GM19043 (cell line): Measurements from ENCODE around the gene ABCD1.
"Not testable (repeated sequence)": the region's sequence is repeated elsewhere in the genome, so short reads cannot be mapped to it uniquely, and the experiment has no call there.

Experiments
- ATAC-seq: cut with Tn5 transposase; IDR thresholded peaks from one replicate; pipeline ENCODE4 v1.9.1; 2021; ENCODE audit warnings: low read depth; ENCODE audit not compliant: unreplicated experiment

ABCD1 gene

GRCh38 chrX:153693216-153694086 lies 31.2 kb upstream of the ABCD1 start:
- no peak for ATAC-seq

- not testable (repeated sequence) for ATAC-seq
These were observed 30.4 kb upstream of the ABCD1 start for GRCh38 chrX:153694256-153694655.

GRCh38 chrX:153694687-153695270 lies 29.9 kb upstream of the ABCD1 start:
- ATAC-seq, result no peak

GRCh38 chrX:153696100-153696499 lies 28.6 kb upstream of the ABCD1 start:
- no peak for ATAC-seq

- not testable (repeated sequence) for ATAC-seq
These were observed 28.1 kb upstream of the ABCD1 start for GRCh38 chrX:153696538-153696937.

- not testable (repeated sequence) for ATAC-seq
These were observed 27.5 kb upstream of the ABCD1 start for GRCh38 chrX:153696986-153697722.

- no peak for ATAC-seq
These were observed 26.5 kb upstream of the ABCD1 start for GRCh38 chrX:153697924-153698865.

GRCh38 chrX:153699210-153699783 lies 25.4 kb upstream of the ABCD1 start:
- ATAC-seq, result not testable (repeated sequence)

GRCh38 chrX:153699784-153700371 lies 24.8 kb upstream of the ABCD1 start:
- not testable (repeated sequence) for ATAC-seq

- no peak for ATAC-seq
These were observed 24.2 kb upstream of the ABCD1 start for GRCh38 chrX:153700376-153700945.

- ATAC-seq, result no peak
These were observed 23.7 kb upstream of the ABCD1 start for GRCh38 chrX:153700967-153701366.

GRCh38 chrX:153701706-153702105 lies 22.9 kb upstream of the ABCD1 start:
- ATAC-seq, result no peak

GRCh38 chrX:153702336-153703035 lies 22.2 kb upstream of the ABCD1 start:
- ATAC-seq, result no peak

- ATAC-seq, result no peak
These were observed 21.7 kb upstream of the ABCD1 start for GRCh38 chrX:153703036-153703370.

GRCh38 chrX:153704021-153704526 lies 20.6 kb upstream of the ABCD1 start:
- ATAC-seq, result no peak

GRCh38 chrX:153704631-153705402 lies 19.8 kb upstream of the ABCD1 start:
- ATAC-seq, result not testable (repeated sequence)

- ATAC-seq, result not testable (repeated sequence)
These were observed 19.1 kb upstream of the ABCD1 start for GRCh38 chrX:153705403-153706060.
